OCI-LY1 (cell line): ENCODE data around the gene CBARP.

Experiments used
- CTCF ChIP-seq: fragments of 200-600 bp; sonication (generic), shearing (Covaris generic); IDR thresholded peaks from 2 replicates; pipeline ENCODE4 v1.5.1; 2017; ENCODE audit warnings: mild to moderate bottlenecking, antibody characterized with exemption, low read length, moderate library complexity, mixed read lengths
- EZH2 ChIP-seq: fragments of 200-600 bp; sonication (generic), shearing (Covaris generic); IDR thresholded peaks from 2 replicates; pipeline ENCODE4 v1.8.0; 2017; ENCODE audit warnings: borderline replicate concordance, mixed run types, mild to moderate bottlenecking, antibody characterized with exemption, low read length, moderate library complexity, mixed read lengths

- TF ChIP-seq CTCF, result no peak
- no peak for TF ChIP-seq EZH2
These were observed 26.1 kb downstream of the CBARP start for GRCh38 chr19:1211494-1212234.
